GOT3 (cell line): ENCODE measurements around the gene ACVR2B.

ENCODE experiments used
- DNase-seq: peaks from one replicate; lab custom pipeline; 2025; ENCODE audit warnings: mixed read lengths; lab: John Stamatoyannopoulos, UW

The ACVR2B gene

GRCh38 chr3:38488949-38489348, 35.3 kb downstream of the ACVR2B start:
- no peak for DNase-seq

GRCh38 chr3:38489766-38490165, 36.1 kb downstream of the ACVR2B start:
- no peak for DNase-seq

DNA sequence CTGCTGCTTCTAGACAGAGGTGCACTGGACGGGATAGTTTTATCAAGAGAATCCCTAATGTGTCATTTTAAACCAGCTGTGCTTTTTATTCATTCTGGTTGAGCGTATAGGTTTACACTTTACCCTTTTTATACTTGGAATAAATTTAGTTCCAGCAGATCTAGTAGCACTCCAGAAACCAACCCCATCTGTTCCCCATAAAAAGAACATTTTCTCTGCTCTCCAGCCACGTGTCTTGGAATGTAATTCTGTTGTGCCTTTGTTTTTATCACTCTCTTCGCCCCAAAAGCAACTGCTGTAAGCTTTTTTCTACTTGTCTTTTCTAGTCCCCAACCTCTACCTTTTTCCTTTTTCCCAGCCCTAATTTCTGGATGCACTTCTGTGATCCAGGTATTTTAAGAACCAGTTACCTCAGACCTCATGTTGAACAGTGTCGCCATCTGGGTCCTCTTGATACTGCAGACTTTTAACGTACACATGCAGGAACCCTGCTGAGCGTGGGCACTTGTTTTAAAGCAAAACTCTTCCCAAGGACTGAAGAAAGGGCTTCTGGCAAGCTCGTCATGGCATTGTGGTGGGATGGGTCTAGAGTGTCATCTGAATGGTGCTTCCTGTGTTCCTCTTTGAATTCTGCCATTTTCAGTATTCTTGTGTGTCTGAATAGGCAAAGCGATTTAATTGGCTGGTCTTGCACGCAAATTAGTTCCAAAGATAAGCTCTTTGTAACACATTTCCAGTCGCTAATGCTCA, 36.8 kb downstream of the ACVR2B start:
- no peak for DNase-seq

DNA sequence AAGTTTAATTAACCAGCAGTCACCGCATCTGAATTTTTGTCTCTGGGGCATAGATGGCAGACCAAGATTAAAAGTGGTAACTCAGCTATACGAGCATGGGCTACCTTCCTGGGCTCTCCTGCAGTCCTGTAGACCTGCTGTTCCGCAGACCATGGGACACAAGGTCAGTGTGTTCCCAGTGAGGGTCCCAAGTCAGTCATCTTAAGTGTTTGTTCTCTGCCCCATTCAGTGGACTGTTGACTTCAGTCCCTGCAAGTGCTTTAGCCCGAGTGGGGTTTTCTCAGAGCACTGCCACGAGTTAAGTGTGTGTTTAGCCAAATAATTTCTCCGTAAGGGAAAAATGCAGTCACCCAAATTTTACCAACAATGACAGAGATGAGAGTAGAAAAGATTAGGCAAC, 37.5 kb downstream of the ACVR2B start:
- no peak for DNase-seq

DNA sequence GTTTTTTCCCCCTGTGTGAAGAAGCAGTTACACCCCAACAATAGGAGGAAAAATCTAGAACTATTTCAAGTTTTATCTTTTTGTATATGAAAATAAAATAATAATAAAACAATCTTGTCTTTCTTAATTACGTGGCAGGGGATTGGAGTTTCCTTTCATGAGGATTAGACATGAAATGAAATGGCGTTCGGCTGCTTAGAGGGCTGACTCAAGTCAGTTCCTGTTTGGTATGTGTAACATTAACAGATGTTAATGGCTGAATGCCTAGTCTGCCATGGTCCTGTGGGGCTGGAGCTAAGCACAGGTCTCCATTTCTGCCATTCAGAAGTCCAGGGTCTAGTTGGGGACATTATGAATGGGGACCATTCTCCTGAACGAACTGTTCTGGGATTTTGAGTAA, 39.3 kb downstream of the ACVR2B start:
- DNase-seq, result no peak

- DNase-seq, result peak; percentile 71
Observed at GRCh38 chr3:38496131-38496910, 42.6 kb downstream of the ACVR2B start, which contains the start of gene EXOG. Gene EXOG (plus strand): TSS chr3:38496340. CDS start chr3:38496368, 28 bp downstream.

- no peak for DNase-seq
Observed at GRCh38 chr3:38497031-38497430, 43.3 kb downstream of the ACVR2B start.

DNA sequence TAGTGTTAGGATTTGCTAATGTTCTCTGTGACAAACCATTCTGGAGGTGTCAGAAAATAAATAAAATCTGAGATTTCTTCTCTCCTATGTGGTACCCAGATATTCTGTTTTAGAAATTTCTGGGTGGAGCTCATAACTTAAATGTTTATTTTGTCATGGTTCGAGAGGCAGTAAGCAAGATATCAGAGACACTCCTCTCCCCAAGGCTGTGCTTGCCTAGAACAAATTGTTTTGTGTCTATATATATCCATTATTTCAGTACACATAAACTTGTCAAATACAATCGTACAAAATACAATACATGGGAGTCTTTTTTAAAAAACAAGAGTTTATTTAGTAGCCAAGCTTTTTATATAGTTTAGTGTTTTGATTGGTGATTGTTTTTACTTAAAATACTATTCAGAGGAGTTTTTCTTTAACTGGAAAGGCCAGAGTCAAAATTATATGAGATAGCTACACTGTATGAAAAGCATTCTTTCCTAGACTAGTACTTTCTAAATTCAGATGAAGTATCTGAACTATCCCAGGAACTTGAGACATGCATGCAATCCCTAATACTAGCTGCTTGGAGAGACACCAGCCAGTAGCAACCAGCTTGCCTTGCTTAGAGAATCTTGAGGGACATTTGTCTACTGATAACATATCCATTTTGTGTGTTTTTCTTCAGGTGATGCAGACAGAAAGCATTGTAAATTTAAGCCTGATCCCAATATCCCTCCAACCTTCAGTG, 47.2 kb downstream of the ACVR2B start:
- no peak for DNase-seq

DNA sequence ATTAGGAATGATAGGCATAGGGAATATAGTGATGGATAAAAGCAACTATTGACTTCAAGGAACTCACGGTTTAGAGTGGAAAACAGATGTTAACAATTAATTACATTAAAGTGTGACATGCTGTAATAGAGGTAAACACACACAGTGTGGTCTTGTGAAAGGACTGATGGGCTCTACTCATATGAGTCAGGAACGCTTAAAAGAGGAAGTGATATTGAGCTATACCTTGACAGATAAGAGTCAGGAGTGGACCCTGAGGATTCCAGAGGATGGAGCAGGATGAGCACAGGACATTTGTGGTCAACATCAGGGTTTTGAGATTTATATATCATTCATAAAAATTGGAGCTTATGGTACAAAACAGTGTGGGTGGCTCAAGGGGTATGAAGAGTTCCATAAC, 53.4 kb downstream of the ACVR2B start:
- DNase-seq, result no peak

DNA sequence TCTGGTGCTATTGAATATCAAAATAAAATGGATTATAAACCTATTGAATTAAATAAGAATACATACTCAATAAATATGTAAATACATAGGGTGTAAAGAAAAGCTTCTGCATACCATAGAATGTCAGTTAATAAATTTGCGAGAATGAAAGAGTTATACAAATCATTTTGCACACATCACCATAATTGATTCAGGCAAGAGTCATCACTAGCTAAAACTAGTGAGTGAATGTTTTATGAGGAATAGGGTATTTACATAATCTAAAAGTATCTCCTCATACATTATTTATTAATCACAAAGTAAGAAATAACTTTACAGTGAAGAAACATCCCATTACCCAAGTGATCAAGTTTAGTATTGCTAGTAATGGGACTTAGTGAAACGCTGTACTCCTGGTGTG, 56.0 kb downstream of the ACVR2B start:
- no peak for DNase-seq

GRCh38 chr3:38510631-38511030, 56.9 kb downstream of the ACVR2B start:
- no peak for DNase-seq

GRCh38 chr3:38511546-38511945, 57.9 kb downstream of the ACVR2B start:
- no peak for DNase-seq

DNA sequence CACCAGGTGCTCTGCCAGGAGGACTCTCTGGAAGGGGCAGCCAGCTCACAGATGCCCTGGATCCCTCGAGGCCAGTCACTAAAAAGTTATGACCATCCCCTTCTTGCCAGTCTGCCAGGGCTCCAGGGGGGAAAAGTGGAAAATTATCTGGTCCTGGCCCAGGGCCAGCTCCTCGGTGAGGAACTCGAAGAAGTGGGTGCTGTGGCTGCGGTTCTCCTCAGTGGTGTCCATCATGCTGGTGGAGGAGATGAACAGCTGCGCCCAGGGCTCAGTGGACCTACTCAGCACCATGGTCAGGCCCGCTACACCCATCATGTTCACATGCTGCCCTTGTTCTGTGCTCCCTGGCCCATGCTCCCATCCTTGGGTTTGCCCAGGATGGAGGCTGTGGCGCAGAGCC, 61.7 kb downstream of the ACVR2B start:
- no peak for DNase-seq

DNA sequence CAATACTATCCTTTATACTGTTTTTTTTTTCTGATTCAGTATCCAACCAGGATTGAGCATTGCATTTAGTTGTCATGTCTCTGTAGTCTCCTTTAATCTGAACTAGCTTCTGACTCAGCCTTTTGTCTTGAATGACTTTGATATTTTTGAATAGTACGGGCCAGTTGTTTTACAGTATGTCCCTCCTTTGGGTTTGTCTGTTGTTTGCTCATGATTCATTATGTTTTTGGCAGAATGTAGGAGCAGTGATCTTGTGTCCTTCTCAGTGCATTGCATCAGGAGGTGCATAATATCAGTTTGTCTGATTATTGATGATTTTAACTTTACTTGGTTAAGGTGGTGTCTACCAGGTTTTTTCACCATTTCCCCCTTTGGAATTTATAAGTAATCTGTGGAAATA, 63.0 kb downstream of the ACVR2B start:
- DNase-seq, result no peak

- no peak for DNase-seq
Observed at GRCh38 chr3:38519000-38519399, 65.3 kb downstream of the ACVR2B start.

DNA sequence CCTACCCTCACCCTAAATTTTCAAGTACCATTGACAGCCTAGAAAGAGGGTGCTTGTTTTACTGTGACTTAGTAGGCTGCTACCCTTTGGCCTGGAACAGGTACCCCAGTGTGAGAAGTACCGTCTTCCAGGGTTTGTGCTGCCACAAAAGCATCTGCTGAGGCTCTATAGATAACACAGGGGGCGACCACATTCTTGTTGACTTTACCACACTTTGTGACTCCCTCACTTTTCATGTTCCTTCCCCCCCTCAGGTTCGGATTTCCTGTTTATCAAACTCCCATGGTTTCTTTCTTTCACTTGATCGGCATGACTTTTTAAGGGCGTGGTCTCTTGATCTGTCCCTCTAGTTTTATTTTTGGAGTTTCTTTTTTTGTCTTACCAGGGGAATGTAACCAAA, 66.0 kb downstream of the ACVR2B start:
- no peak for DNase-seq

DNA sequence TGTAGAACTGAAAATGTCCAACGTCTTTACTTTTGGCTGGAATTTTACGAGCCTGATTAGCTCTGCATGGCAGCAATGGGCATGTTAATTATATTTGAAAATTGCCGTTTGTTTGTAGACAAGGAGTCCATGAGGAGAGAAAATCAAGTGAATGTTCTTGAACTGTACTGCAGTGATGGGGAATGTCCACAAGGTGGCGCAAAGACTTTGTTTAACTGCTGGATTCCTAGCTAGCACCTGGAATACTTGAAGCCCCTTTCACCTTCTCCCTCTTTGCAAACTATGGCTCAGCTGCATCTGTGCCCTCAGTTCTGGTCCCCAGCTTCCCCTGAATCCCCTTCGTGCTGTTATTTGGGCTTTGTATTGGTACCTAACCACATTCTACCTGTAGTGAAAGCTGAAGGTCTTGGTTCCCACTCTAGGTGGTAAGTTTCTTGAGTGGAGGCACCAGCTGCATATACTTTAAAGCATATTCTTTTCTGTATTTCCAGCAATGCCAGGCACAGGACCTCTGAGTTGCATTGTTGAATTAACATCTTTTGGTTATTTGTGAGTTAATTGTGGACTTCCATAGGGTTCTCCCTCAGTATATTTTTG, 67.8 kb downstream of the ACVR2B start:
- DNase-seq, result no peak

DNA sequence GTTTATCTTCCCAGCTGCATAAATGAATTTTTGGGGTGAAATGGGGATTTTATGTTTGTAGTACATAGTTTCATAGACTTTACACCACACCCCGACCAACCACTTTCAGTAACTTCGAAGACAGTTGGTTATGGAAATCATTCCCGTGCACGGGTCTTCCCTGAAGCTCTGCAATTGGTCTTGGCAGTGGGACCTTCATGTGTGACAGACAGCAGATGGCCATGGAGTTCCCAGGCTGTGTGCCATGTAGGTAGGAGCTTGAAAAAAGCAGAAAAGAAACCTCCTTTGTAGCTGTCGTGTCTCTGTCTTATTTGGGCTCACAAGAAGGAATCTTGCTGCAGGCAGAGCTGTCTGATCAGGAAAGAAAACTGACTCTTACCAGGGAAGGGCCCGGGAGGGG, 68.3 kb downstream of the ACVR2B start:
- no peak for DNase-seq

GRCh38 chr3:38524141-38524739, 70.5 kb downstream of the ACVR2B start:
- no peak for DNase-seq

DNA sequence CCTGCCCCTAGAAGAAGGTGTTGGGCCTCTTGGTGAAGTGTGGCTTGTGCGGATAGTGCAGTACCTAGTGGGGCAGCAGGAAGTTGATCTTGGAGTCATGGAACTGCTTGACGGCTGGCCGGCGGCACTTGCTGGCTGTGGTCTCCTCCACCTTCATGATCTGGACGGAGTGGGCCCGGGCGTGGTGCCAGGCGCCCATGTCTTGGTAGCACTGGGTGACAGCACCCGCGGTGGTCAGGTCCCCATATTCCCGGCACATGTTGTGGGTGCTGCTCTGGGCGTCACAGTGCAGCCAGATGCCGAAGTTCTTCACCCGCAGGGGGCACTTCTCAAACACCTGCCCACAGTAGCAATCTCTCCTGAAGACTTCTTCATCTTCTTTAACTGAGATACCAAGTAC, 73.1 kb downstream of the ACVR2B start:
- no peak for DNase-seq

DNA sequence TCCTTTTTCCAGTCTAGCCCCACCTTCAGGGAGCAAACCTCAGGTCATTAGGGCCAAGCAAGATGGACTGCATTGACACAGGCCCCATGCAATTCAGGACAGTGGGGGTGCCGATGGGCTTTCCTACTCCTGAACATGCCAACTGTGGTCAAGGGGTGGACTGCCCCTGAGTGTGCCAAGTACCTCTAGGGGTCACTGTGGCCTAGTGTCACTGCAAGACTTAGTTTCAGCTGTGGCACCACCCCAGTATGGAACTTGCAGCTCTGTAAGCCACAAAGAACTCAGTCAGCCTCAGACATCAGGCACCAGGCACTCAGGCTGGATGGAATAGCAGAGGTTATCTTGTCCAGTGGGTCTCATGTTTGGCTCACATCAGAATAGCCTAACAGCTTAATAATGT, 74.8 kb downstream of the ACVR2B start:
- no peak for DNase-seq

- DNase-seq, result no peak
Observed at GRCh38 chr3:38532529-38532928, 78.8 kb downstream of the ACVR2B start.
